IMR-90 (cell line): ENCODE data around the gene DYDC1. TPM values are rescaled to one million over a fixed set of nuclear protein-coding genes. Genes with fewer than 3 reads are reported as not detected.

Experiments used
- ATAC-seq: fragments of 200-7000 bp; cut with Tn5 transposase; 2 replicates; pipeline ENCODE4 v1.9.1; 2020; ENCODE audit warnings: low read depth, mild to moderate bottlenecking, moderate library complexity
- BruUV-seq: library from RNA; stranded (reverse); fragments of 400-500 nt; replicated peaks from 2 replicates; lab custom pipeline; 2021; lab: Mats Ljungman, UMichigan
- CTCF ChIA-PET: fragments of 300-600 bp; formaldehyde crosslinking; extraction: SDS; loops from one replicate; lab custom pipeline; 2021; ENCODE audit warnings: antibody characterized with exemption; lab: Yijun Ruan, JAX
- POLR2A ChIA-PET: fragments of 300-600 bp; sonication (Branson Sonifier 250); formaldehyde crosslinking; loops from one replicate; lab custom pipeline; 2022; ENCODE audit warnings: antibody characterized with exemption; ENCODE audit not compliant: unreplicated experiment; lab: Charles Lee
- DNase-seq: peaks from one replicate; pipeline ENCODE4 v3.0.0; 2013
- H2AFZ ChIP-seq: replicated peaks from 2 replicates; pipeline ENCODE3; 2013; ENCODE audit warnings: low read length, mild to moderate bottlenecking; ENCODE audit not compliant: poor library complexity
- H2AK5ac ChIP-seq: 2 replicates; pipeline ENCODE4 v1.6.1; 2013; ENCODE audit warnings: low read depth, low read length, inconsistent platforms
- H2AK9ac ChIP-seq: replicated peaks from 2 replicates; pipeline ENCODE3; 2013; ENCODE audit warnings: mild to moderate bottlenecking, low read depth, low read length, moderate library complexity; ENCODE audit not compliant: poor library complexity
- H2BK120ac ChIP-seq: 2 replicates; pipeline ENCODE4 v1.6.1; 2013; ENCODE audit warnings: low read depth, low read length, inconsistent platforms
- H2BK15ac ChIP-seq: 3 replicates; pipeline ENCODE4 v1.6.1; 2013; ENCODE audit warnings: low read depth, low read length, inconsistent platforms
- H2BK20ac ChIP-seq: 2 replicates; pipeline ENCODE4 v1.6.1; 2013; ENCODE audit warnings: low read depth, mild to moderate bottlenecking, inconsistent platforms, low read length, moderate library complexity
- H2BK5ac ChIP-seq: 2 replicates; pipeline ENCODE4 v1.6.1; 2013; ENCODE audit warnings: mild to moderate bottlenecking, low read depth, low read length, inconsistent platforms; ENCODE audit not compliant: poor library complexity, severe bottlenecking
- H3K14ac ChIP-seq: replicated peaks from 2 replicates; pipeline ENCODE4 v1.6.1; 2013; ENCODE audit warnings: low read depth, low read length, inconsistent platforms
- H3K18ac ChIP-seq: 2 replicates; pipeline ENCODE4 v1.6.1; 2013; ENCODE audit warnings: low read depth, low read length, control low read depth
- H3K23ac ChIP-seq: 2 replicates; pipeline ENCODE4 v1.6.1; 2013; ENCODE audit warnings: low read depth, low read length, inconsistent platforms
- H3K27ac ChIP-seq: 2 replicates; pipeline ENCODE4 v1.5.1; 2013; ENCODE audit warnings: mild to moderate bottlenecking, control low read depth, low read length; ENCODE audit not compliant: insufficient read depth
- H3K27me3 ChIP-seq: 2 replicates; pipeline ENCODE4 v1.6.1; 2013; ENCODE audit warnings: low read length; ENCODE audit not compliant: control insufficient read depth, insufficient read depth
- H3K36me3 ChIP-seq: 2 replicates; pipeline ENCODE4 v1.6.1; 2013; ENCODE audit warnings: low read length, mixed read lengths; ENCODE audit not compliant: control insufficient read depth, insufficient read depth
- H3K4ac ChIP-seq: 2 replicates; pipeline ENCODE4 v1.6.1; 2013; ENCODE audit warnings: low read depth, low read length, inconsistent platforms
- H3K4me1 ChIP-seq: 2 replicates; pipeline ENCODE4 v1.6.1; 2013; ENCODE audit warnings: low read length, mixed read lengths; ENCODE audit not compliant: control insufficient read depth, insufficient read depth
- H3K4me2 ChIP-seq: 2 replicates; pipeline ENCODE4 v1.6.1; 2013; ENCODE audit warnings: low read depth, mild to moderate bottlenecking, control low read depth, low read length, moderate library complexity
- H3K4me3 ChIP-seq: 2 replicates; pipeline ENCODE4 v1.5.1; 2013; ENCODE audit warnings: low read depth, mild to moderate bottlenecking, control low read depth, low read length, moderate library complexity; ENCODE audit not compliant: insufficient read depth
- H3K56ac ChIP-seq: 2 replicates; pipeline ENCODE4 v1.6.1; 2013; ENCODE audit warnings: low read length, inconsistent platforms; ENCODE audit not compliant: insufficient read depth; ENCODE audit errors: extremely low read depth
- H3K79me1 ChIP-seq, 2 experiments: 2 replicates each; pipeline ENCODE4 v1.6.1; 2013; ENCODE audit warnings: low read length in 2 of 2, inconsistent platforms in 1 of 2, low read depth in 1 of 2
- H3K9ac ChIP-seq: 2 replicates; pipeline ENCODE4 v1.6.1; 2013; ENCODE audit warnings: low read depth, low read length, control low read depth
- H3K9me1 ChIP-seq: 2 replicates; pipeline ENCODE4 v1.6.1; 2013; ENCODE audit warnings: low read length, inconsistent platforms; ENCODE audit not compliant: insufficient read depth
- H3K9me3 ChIP-seq: 2 replicates; pipeline ENCODE4 v1.6.1; 2013; ENCODE audit warnings: low read length; ENCODE audit not compliant: control insufficient read depth, insufficient read depth
- H4K20me1 ChIP-seq: 2 replicates; pipeline ENCODE4 v1.6.1; 2013; ENCODE audit warnings: low read length, inconsistent platforms; ENCODE audit not compliant: insufficient read depth
- H4K5ac ChIP-seq: 2 replicates; pipeline ENCODE4 v1.6.1; 2013; ENCODE audit warnings: mild to moderate bottlenecking, low read depth, low read length, control low read depth
- H4K8ac ChIP-seq, 2 experiments: 2 replicates each; pipeline ENCODE4 v1.6.1; 2013; ENCODE audit warnings: low read depth in 2 of 2, low read length in 2 of 2, control low read depth in 1 of 2, inconsistent platforms in 1 of 2
- H4K91ac ChIP-seq: 2 replicates; pipeline ENCODE4 v1.6.1; 2013; ENCODE audit warnings: low read depth, low read length, inconsistent platforms; ENCODE audit not compliant: insufficient read depth
- BHLHE40 ChIP-seq: fragments of 150-350 bp; IDR thresholded peaks from 2 replicates; pipeline ENCODE4 v1.6.1; 2016; ENCODE audit warnings: mild to moderate bottlenecking, low read depth, low read length
- CEBPB ChIP-seq: IDR thresholded peaks from 2 replicates; pipeline ENCODE4 v1.6.1; 2012; ENCODE audit warnings: low read depth, low read length, improper control_type of control experiment
- CHD1 ChIP-seq: IDR thresholded peaks from 2 replicates; pipeline ENCODE4 v1.6.1; 2012; ENCODE audit warnings: low read depth, low read length, improper control_type of control experiment
- CTCF ChIP-seq: conservative IDR thresholded peaks from 2 replicates; pipeline ENCODE4 v1.5.1; 2012; ENCODE audit warnings: mild to moderate bottlenecking, low read depth, low read length, improper control_type of control experiment
- FOS ChIP-seq: fragments of 150-350 bp; IDR thresholded peaks from 2 replicates; pipeline ENCODE4 v1.6.1; 2016; ENCODE audit warnings: low read depth, low read length
- MAZ ChIP-seq: IDR thresholded peaks from 2 replicates; pipeline ENCODE4 v1.6.1; 2012; ENCODE audit warnings: low read depth, mild to moderate bottlenecking, low read length, improper control_type of control experiment, moderate library complexity, borderline replicate concordance
- MXI1 ChIP-seq: IDR thresholded peaks from 2 replicates; pipeline ENCODE4 v1.6.1; 2012; ENCODE audit warnings: low read depth, mild to moderate bottlenecking, low read length, moderate library complexity, borderline replicate concordance
- NFE2L2 ChIP-seq: fragments of 150-350 bp; IDR thresholded peaks from 2 replicates; pipeline ENCODE4 v1.6.1; 2016; ENCODE audit warnings: low read depth, mild to moderate bottlenecking, low read length
- POLR2A ChIP-seq: IDR thresholded peaks from 2 replicates; pipeline ENCODE4 v1.6.1; 2012; ENCODE audit warnings: mild to moderate bottlenecking, low read depth, low read length
- RAD21 ChIP-seq: IDR thresholded peaks from 2 replicates; pipeline ENCODE4 v1.6.1; 2012; ENCODE audit warnings: low read length, improper control_type of control experiment
- RCOR1 ChIP-seq: IDR thresholded peaks from 2 replicates; pipeline ENCODE4 v1.6.1; 2012; ENCODE audit warnings: mild to moderate bottlenecking, low read length, improper control_type of control experiment; ENCODE audit not compliant: insufficient replicate concordance
- WGBS, 2 experiments: methylation state at CpG; one replicate each; pipeline versions ENCODE4 v1.1.5 to v1.1.7; 2013; ENCODE audit warnings: missing lambda C conversion rate in 2 of 2; ENCODE audit not compliant: insufficient read length in 1 of 2; ENCODE audit errors: extremely low coverage in 2 of 2; 5-methylcytosine and 5-hydroxymethylcytosine counted together
- dilution Hi-C: fragments of 300-500 bp; cut with HindIII; formaldehyde crosslinking; loops from one replicate; pipeline ENCODE4 v1.14.3; 2018; ENCODE audit warnings: low sequenced_read_pairs; ENCODE audit not compliant: unreplicated experiment
- in situ Hi-C: fragments of 300-500 bp; cut with MboI; formaldehyde crosslinking; loops from 3 replicates; pipeline ENCODE4 v1.14.3; 2019; ENCODE audit warnings: low sequenced_read_pairs, inconsistent platforms, mixed read lengths
- intact Hi-C: fragments of 100-400 bp; cut with micrococcal nuclease; formaldehyde crosslinking; loops from 2 replicates; pipeline ENCODE4 v1.10.0; 2022
- polyA plus RNA-seq, 3 experiments: library from polyadenylated mRNA; depleted of rRNA; stranded (reverse); fragments of >200 nt; gene quantifications; 2 replicates each; pipeline ENCODE4 v1.2.3, GENCODE V29; 2012; ENCODE audit warnings: low replicate concordance in 1 of 3
- total RNA-seq: library from RNA; depleted of rRNA; stranded (reverse); fragments of >200 nt; gene quantifications from 2 replicates; pipeline ENCODE4 v1.2.3, GENCODE V29; 2012
- TF ChIP-seq, protein P1 (sequence below): fragments of 150-350 bp; IDR thresholded peaks from 2 replicates; pipeline ENCODE4 v1.6.1; 2016; ENCODE audit warnings: low read depth, mild to moderate bottlenecking, low read length, moderate library complexity, borderline replicate concordance

DYDC1 gene
- total and polyA plus RNA-seq, 2 of the 4 experiments (the other 2 are of a cell fraction) = not detected

GRCh38 chr10:80290474-80291220 is 65.9 kb downstream of the DYDC1 start:
- H2AFZ ChIP-seq = no peak overlapping the region
- H4K91ac ChIP-seq = no peak overlapping the region
- ATAC-seq = no peak
- no peak overlapping the region for H2BK20ac ChIP-seq
- CTCF ChIA-PET = no interaction called here
- H3K4me3 ChIP-seq = no peak overlapping the region
- no peak overlapping the region for H4K8ac ChIP-seq
- no peak overlapping the region for H3K9ac ChIP-seq
- H3K27ac ChIP-seq = no peak overlapping the region
- no peaks in the 10 kb centered on the region for H3K79me1 ChIP-seq
- intact Hi-C loops = no loop called here
- H3K36me3 ChIP-seq = no peaks in the 10 kb centered on the region
- no peak overlapping the region for H3K4me2 ChIP-seq
- dilution Hi-C loops = no loop called here
- no peak overlapping the region for H3K18ac ChIP-seq
- H3K27me3 ChIP-seq = peaks cover 3% of the 10 kb centered on the region; the same call in 1 of the 2 replicates
- no peak overlapping the region for H4K5ac ChIP-seq
- no peaks in the 10 kb centered on the region for H3K9me1 ChIP-seq
- no peak overlapping the region for H2BK120ac ChIP-seq
- no peak overlapping the region for H2AK5ac ChIP-seq
- no peak overlapping the region for H3K56ac ChIP-seq
- no peaks in the 10 kb centered on the region for H4K20me1 ChIP-seq
- no peak overlapping the region for H2BK15ac ChIP-seq
- no peak overlapping the region for H3K23ac ChIP-seq
- 57% methylated on average over 1 of the region's 4 CpGs; no CpG with 5 or more reads in 1 of the 2 experiments for WGBS, 2 experiments
- BruUV-seq = no TSS peak
- no peaks in the 10 kb centered on the region for H3K9me3 ChIP-seq
- TF ChIP-seq FOS (no peak), CEBPB (no peak), BHLHE40 (no peak), POLR2A (no peak), CTCF (no peak), RAD21 (no peak), CHD1 (no peak), MAZ (no peak), NFE2L2 (no peak), RCOR1 (no peak), MXI1 (no peak)
- TF ChIP-seq, protein P1, sequence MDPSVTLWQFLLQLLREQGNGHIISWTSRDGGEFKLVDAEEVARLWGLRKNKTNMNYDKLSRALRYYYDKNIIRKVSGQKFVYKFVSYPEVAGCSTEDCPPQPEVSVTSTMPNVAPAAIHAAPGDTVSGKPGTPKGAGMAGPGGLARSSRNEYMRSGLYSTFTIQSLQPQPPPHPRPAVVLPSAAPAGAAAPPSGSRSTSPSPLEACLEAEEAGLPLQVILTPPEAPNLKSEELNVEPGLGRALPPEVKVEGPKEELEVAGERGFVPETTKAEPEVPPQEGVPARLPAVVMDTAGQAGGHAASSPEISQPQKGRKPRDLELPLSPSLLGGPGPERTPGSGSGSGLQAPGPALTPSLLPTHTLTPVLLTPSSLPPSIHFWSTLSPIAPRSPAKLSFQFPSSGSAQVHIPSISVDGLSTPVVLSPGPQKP = no peak
- H3K14ac ChIP-seq = no peak overlapping the region
- no peaks in the 10 kb centered on the region for H3K4me1 ChIP-seq
- H2AK9ac ChIP-seq = no peak overlapping the region
- no peak for DNase-seq
- no peak overlapping the region for H3K4ac ChIP-seq
- POLR2A ChIA-PET = no interaction called here
- no peak overlapping the region for H2BK5ac ChIP-seq
- in situ Hi-C loops = no loop called here
